Activated naive CD4-positive, alpha-beta T cell (primary cell): Measurements from ENCODE around the gene AGO3.

Experiments used
- DNase-seq, 4 experiments: peaks; one replicate each; lab custom pipeline; 2025; lab: John Stamatoyannopoulos, UW

The AGO3 gene

DNA sequence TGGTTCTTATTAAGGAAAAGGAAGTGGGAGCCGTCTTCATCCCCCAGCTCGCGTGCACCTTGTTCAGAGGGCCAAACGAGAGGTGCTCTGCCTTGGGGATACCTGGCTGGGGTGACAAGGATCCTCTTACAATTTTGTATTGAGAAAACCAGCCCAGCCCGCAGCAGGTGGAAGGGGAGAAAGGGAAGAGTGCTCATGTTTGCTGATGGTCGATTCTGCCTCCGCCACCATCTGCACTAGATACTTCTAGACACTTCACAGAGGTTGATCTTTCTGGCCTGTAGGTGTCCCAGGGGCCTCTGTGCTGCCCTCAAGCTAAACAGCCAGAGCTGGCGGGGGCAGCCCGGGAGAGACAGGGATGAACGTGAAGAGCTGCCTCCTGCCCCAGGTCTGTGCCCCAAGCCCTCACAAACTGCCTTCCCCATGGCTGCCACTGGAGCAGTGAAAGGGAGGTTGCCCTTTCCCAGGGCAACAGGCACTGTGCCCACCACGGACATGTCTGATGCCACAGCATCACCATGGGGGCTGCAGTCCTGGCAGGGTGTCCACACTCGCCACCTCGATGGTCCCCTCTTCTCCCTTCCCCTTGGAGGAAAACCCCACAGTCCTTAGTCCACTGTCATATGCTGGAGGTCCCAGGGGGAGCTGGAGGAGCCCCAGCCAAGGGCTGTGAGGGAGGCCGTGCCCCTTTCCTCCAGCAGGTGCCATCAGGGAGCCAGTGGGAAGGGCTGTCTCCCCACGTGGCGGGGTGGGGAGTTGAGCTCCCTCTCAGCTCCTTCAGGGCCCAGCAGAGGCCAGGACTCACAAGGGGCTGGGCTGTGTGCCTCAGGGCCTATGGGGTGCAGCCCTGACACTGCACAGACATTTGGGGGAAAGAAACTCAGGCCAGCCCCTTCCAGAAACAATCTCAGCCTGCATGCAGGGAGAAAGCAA lies 165.9 kb downstream of the AGO3 start:
- DNase-seq, result no peak

DNA sequence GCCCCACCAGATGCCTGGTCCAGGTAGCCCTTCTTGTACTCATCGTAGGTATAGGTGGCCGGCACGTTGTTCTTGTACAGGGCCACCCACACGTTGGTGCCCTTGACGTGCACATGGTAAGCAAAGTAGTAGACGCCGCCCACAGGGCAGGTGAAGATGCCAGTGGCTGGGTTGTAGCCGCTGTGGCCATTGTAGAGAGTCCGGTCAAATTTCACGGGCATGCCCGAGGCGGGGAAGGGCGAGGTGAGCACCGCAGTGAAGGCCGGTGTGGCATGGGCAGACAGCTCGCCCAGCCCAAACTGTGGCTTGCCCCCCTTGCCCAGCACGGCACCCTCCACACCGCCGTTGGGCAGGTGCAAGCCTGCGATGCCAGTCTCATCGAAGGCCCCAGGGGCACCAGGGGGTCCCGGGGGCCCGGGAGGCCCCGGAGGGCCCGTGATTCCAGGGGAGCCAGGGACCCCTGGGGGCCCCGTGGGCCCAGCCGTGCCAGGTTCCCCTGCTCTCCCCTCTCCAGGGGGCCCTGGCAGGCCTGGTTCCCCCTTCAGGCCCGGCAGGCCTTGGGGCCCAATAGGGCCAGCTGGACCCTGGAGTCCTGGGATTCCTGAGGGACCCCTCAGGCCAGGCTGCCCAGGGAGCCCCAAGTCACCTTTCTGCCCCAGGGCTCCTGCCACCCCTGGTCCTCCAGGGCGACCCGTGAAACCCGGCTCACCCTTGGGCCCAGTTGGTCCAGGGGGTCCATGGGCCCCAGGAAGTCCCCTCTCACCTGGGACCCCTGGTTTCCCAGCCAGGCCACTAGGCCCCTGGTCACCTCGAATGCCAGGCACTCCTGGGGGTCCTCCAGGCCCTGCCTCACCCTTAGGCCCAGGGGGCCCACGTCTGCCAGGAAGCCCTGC lies 167.0 kb downstream of the AGO3 start:
- DNase-seq, result no peak

DNA sequence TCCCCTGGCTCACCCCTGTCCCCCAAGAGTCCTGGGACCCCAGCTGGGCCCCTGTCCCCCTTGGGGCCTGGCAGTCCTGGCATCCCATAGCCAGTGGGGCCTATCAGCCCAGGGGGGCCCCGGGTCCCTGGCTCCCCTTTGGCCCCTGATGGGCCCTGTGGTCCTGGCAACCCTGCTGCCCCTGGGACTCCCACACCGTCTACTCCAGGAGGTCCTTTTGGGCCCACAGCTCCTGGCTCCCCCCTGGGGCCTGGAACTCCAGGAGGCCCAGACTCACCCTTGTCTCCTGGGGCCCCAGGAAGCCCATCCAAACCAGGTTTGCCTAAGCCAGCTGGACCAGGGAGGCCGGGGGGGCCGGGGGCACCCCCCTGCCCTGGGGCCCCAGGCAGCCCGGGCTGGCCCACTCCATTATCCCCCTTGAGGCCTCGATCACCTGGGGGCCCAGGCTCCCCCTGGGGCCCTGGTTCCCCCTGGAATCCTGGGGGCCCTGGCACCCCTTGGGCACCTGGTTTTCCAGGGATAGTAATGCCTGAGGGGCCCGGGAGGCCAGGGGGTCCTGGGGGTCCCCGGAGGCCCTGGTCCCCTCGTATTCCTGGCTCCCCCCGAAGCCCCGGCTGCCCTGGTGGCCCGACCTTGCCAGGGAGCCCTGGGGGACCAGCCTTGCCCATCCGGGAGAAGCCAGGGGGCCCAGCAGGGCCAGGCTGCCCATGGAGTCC lies 167.9 kb downstream of the AGO3 start:
- DNase-seq, result no peak

DNA sequence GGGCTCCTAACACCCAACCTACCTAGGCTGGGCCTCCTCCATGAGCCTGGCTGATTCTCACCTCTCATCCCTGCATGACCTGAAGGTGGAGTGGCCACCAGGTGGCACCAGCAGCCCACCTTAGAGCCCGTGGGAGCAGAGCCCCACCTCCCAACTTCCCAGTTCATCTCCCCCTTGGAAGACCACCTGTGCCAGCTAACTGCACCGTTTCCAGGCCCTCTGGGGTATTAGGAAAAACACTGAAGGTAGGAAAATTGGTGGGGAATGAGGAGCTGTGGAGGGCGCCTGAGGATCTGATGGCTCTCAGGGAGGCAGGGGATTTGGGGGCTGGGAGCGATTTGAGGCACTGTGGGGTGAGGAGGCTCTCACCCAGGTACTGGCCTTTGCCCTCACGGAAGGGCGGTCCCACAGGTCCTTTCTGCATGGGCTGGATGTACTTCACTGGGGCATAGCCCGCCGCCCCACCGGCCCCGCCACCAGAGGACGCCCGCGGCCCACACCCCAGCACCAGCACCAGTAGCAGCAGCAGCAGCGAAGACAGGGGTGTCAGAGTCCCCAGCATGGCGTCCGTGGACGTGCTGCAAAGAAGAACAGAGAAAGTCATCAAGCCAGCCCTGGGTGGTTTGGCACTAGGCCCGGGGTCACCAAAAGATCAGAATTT lies 168.9 kb downstream of the AGO3 start:
- DNase-seq, result peak; percentile 39 to 73 (median 62)

DNA sequence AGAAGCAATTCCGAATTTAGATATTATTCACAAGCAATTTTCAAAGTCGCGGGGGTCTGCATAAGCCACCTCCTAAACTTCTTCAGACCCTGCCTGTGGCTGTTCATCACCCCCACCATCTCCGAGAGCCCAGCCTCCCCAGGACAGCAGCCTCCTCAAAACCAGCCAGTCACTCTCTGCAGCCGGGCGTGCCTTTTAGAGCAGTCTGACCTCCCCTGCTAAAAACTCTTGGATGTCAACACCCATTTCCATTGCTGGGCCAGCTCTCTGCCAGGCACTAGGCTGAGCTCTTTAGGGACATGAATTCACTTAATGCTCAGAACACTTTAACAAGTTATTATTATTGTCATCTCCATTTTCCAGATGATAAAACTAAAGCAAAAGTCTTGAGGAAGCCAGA lies 169.5 kb downstream of the AGO3 start:
- no peak for DNase-seq

DNA sequence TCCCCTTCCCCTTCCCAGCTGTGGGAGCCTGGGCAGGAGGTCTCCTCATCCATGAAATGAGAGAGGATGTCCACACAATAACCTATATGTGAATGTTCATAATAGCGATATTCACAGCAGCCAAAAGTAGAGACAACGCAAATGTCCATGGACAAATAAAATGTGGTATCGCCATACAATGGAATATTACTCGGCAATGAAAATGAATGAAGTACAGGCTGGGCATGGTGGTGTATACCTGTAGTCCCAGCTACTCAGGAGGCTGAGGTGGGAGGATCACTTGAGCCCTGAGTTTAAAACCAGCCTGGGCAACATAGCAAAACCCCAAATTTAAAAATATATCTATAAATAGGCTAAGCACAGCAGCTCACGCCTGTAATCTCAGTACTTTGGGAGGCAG lies 170.6 kb downstream of the AGO3 start:
- DNase-seq, result no peak

DNA sequence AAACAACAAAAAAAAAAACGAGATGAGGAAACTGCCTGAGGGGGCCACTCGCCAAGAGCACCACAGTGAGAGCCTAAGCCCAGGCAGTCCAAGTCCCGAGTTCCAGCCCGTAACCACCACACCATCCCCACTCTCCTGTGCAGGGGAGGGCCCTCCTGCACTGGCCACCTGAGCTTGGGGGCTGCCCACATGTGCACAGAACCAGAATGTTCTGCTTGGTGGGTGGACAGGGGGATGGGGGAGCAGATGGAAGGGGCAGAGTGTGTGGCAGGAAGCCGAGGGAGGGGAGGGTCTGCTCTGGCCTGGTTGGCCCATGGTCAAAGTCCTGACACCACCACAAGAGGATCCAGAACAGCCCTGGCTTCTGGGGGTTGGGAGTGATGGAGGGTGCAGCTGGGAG lies 175.4 kb downstream of the AGO3 start:
- DNase-seq, result no peak

DNA sequence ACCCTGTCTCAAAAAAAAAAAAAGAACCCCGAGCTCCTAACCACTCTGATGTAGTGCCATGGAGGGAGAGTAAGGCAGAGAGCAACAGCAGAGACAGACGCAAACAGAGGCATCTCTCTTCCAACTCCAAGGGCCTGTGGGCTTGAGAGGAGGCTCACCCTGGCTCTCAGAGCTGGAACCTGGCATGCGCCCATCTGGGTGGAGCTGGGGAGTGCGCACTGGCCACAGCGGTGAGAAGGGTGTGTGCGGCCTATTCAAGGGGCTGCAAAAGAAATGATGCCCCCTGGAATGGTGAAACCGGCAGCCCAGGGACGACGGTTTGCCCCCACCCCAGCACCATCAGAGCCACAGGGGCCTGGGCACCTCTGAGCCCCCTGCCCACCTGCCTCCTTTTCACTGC lies 176.5 kb downstream of the AGO3 start:
- DNase-seq, result no peak

DNA sequence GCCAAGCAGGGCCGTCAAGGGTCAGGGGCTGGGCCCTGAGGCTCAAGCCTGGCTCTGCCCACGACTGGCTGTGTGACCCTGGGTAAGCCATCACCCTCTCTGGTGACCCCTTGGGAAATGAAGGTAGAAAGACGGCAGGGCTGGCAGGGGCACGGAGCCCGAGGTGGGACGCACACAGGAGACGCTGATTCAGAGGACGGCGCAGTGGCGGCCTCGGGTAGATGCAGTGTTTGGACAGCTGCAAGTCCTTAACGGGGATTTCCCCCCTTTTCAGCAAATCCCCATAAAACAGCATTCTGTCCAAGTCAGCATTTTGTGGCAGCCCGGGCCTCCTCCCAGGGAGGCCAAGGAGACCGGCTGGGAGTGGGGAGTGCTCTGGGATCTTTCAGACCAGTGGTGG lies 177.4 kb downstream of the AGO3 start:
- DNase-seq, result no peak

DNA sequence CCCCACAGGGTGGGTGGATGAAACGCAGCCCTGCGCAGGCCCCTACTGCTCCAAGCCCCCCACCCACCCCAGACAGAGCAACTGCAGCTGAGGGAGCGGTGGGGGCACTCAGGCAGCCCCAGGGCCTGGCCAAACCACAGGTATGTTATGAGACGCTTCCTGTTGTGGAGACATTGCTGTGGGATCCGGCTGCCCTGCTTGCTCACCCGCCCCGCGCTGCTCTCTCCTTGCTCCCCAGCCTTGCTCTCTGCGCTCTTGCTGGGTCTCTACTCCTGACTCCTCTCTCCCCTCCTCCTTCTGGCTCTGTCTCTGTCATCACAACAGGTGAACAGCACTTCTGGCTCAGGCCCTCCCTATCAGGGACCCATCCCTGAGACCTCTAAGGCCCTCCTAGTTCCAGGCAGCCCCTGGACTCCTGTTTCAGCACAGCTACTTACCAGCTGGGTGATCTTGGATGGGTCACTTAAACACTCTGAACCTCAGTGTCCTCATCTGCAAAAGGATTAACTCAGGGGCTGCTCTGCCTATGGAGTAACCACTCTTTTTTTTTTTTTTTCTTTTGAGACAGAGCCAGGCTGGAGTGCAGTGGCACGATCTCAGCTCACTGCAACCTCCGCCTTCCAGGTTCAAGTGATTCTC lies 178.3 kb downstream of the AGO3 start:
- peak in 2 of 4 experiments; percentile 46 to 50 for DNase-seq

DNA sequence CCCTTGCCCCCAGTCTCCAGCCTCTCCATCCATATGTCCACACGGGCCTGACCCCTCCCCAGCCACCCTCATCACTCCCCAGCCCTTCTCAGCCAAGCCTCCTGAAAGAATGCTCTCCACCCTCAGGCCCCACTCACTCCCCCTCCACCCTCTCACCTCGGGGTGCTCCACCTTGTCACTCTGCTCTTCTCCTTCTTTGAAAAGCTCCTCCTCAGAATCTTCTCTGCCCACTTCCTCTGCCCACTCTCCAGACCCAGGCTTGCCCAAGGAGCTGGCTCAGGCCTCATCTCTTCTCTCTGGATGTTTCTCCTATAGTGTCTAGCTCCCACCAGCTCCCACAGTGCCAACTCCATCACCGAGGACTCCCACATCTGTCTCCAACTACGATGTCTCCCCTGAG lies 180.2 kb downstream of the AGO3 start:
- no peak for DNase-seq

DNA sequence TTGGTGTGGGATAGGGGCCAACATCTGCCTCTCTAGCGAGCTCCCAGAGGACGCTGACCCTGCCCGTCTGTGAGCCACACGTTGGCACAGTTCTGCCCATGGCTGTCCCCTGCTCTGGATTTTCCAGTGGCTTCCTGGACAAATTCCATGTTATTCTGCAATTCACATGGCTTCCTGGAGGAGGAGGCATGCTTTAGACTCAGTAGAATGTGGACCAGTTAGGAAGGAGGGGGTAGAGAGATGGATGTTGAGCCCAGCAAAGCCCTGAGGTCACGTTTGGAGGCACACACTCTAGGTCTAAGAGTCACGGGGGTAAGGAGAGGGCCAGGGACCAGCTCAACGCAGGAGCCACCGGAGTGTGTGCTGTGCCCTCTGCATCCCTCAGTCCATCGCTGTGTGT lies 181.9 kb downstream of the AGO3 start:
- no peak for DNase-seq

DNA sequence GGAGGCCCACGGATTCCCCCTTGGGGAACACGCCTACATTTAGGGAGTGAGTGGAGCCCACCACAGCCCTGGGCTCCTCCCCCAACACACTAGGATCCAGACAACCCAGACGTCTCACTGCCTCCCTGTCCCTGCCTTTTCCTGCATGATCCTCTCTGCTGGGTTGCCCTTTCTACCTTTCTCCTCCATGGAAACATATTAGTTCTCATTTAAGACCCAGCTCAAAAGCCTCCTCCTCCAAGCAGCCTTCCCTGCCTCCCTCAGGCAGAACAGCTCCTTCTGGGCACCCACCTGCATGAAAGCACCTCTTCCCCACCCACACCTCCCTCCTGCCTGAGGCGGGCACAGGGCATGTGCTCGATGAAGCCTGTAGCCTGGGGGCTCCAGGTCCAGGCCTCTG lies 183.5 kb downstream of the AGO3 start:
- DNase-seq, result no peak

DNA sequence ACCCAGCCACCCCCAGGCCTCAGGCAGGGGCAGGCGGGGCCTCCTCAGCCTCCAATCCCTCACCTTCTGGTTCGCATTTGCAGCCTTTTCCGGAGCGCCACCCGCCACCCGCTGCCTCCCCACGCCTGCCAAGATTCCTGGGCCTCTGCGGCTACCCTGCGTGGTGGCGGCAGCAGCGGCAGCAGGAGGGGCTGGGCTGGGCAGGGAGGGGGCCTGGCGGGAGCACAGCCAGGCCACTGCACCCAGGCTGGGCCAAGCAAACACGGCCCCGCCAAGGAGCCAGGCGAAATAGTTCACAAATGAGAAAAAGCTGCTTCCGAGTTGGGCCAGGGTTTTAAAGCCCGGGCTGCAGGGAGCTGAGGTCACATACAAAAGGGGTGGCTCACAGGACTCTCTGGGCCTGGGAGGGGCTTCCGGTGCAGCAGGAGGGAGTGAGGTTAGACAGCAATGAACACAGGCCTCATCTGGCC lies 184.3 kb downstream of the AGO3 start:
- no peak for DNase-seq

DNA sequence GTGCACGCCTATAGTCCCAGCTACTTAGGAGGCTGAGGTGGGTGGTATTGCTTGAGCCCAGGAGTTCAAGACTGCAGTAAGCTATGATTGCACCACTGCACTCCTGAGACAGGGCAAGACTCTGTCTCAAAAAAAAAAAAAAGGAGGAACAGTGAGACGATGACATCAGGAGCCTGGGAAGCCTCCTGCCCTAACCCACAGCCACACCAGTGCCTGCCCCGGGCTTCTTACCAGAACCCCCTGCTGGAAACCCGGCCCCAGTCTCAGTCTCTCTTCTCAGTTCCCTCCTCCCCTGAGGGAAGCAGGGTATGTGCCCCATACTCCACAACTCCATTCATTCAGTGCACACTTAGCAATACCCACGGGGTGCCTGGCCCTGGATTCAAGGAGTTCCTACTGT lies 185.0 kb downstream of the AGO3 start:
- DNase-seq, result no peak

DNA sequence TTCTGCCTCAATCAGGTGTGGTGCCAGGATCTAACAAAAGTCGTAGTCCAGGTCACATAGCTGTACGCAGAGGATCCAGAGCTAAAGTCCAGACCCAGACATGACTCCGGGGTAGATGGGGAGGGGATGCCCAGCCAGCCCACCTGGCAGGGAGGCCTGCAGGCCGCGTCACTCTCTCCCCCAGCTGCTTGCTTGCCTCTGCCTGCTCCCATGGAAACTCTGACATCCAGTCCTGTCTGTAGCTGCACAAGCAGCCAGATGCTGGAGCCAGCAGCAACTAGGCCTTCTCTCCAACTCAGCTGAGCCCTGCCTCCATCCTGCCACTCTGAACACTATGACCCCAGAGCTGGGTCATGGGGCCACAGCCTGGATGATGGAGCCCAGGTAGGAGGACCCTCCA lies 186.0 kb downstream of the AGO3 start:
- DNase-seq, result no peak

DNA sequence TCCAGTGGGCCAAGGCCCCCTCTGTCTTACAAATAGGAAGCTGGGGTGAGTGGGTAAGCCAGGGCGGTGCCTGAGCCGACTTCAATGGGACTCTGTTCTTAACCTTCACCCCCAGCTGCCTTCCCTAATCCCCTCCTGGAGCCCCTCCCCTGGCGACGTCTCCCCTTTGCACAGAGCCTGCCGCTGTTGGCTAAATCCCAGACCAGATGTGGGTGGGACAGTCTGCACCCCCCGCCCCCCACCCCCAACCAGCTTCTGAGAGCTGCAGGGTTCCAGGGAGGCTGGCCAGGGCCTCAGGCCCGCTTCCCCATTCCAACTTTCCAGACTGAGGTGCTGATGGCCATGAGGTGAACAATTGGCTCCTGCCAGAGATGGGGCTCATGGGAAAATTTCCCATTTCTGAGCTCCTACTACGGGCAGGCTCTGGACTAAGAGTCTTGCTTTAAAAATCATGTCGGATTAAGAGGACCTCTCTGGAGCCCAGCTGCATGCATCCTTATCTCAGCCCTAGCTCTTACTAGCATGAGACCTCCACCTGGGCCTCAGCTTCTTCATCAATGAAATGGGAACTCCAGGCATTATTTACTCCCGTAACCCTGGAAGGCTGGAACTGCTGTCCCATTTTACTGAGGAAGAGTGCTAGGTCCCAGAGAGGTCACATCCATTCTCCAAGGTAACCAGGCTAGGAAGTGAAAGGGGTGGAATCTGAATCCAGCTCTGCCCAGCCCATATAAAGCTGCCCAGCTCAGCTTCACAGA lies 187.7 kb downstream of the AGO3 start:
- DNase-seq, result no peak

DNA sequence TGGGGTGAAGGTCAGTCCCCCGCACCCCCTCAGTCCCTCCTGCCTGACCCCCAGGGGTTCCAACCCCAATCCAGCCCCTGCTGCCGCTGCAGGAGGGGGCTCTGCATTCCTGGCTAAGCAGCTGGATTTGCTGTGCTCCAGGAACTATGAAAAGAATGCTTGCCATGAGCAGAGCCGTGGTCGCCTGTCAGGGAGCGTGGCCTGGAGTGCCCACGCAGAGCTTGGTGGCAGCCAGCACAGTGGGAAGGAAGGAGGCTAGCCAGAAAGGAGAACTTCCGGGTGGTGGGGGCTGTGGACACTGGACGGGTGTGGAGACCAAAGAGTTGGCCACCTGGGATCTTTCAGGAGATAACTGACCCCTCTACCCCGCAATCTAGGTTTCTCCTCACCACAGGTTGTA lies 188.6 kb downstream of the AGO3 start:
- no peak for DNase-seq
